Muscle layer of duodenum (tissue), 2 donors: Measurements from ENCODE around the gene DCDC2.
"Not testable (repeated sequence)": the region's sequence is repeated elsewhere in the genome, so short reads cannot be mapped to it uniquely, and the experiment has no call there.

Source experiments
- H3K27ac ChIP-seq: one replicate; pipeline ENCODE4 v1.7.0; 2013; ENCODE audit warnings: mild to moderate bottlenecking, low read length
- H3K27me3 ChIP-seq: one replicate; pipeline ENCODE4 v1.7.0; 2013; ENCODE audit warnings: low read depth, mild to moderate bottlenecking, control low read depth, low read length
- H3K36me3 ChIP-seq, 2 donors: one replicate each; pipeline ENCODE4 v1.7.0; 2013; ENCODE audit warnings: low read length in 2 of 2, control low read depth in 1 of 2, mild to moderate bottlenecking in 1 of 2; ENCODE audit not compliant: insufficient read depth in 2 of 2, control insufficient read depth in 1 of 2
- H3K4me1 ChIP-seq, 2 donors: one replicate each; pipeline ENCODE4 v1.7.0; 2013; ENCODE audit warnings: low read length in 2 of 2, mild to moderate bottlenecking in 2 of 2, control low read depth in 1 of 2, moderate library complexity in 1 of 2; ENCODE audit not compliant: insufficient read depth in 2 of 2, control insufficient read depth in 1 of 2
- H3K4me3 ChIP-seq, 2 donors: one replicate each; pipeline ENCODE4 v1.7.0; 2013; ENCODE audit warnings: low read length in 2 of 2, low read depth in 1 of 2, mild to moderate bottlenecking in 1 of 2
- H3K9me3 ChIP-seq, 2 donors: one replicate each; pipeline ENCODE4 v1.7.0; 2013; ENCODE audit warnings: low read length in 2 of 2, control low read depth in 1 of 2, mild to moderate bottlenecking in 1 of 2; ENCODE audit not compliant: control insufficient read depth in 1 of 2
- donor health status: healthy.

Gene DCDC2

DNA sequence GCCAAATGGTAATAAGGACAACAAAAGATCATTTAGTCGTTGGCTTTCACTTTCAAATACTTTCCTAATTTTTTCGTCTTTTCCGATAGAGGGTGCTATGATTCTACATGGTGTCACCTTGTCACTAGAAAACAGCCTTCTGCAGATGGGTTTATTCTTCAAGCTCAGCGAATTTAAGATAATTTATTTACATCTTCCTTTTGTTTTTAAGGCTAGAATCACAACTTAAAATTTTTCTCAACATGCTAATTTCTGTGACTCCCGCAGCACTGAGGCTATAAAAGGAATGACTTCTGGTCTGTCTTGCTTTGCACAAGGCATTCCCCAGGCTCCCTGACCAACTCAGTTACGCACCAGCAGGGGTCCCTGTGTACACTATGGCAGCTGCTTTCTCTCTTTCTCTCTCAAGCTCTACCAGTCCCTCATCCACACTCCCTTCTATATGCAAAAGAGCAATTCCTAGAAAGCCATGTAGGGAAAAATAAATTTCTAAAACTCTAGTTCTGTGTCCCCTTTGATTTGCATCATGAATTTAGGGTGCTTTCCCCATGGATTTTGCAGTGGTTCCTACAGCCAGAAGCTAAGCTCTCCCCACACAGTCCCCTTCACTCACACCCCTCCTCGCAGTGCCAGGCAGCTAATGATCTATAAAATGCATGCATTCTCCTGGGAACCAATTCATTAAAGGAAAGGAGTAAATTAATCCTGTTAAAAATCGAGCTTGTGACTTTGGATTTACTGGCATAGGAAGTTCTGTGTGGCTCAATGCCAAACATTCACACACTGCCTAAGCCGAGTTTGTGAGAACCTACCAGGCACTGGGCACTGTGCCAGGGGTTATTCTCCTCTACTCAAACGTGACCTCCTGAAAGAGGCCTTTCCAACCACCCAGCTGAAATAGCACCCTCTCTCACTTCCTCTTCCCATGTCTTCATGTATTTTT is 74.5 kb downstream of the DCDC2 start:
- Histone ChIP-seq H3K36me3 (no peaks in the 10 kb centered on the region), H3K27me3 (no peaks in the 10 kb centered on the region), H3K9me3 (no peaks in the 10 kb centered on the region), H3K4me3 (peak overlapping the region; percentile 30 to 37), H3K4me1 (peaks cover 8 to 9% of the 10 kb centered on the region in 2 donors), H3K27ac (no peak overlapping the region)

DNA sequence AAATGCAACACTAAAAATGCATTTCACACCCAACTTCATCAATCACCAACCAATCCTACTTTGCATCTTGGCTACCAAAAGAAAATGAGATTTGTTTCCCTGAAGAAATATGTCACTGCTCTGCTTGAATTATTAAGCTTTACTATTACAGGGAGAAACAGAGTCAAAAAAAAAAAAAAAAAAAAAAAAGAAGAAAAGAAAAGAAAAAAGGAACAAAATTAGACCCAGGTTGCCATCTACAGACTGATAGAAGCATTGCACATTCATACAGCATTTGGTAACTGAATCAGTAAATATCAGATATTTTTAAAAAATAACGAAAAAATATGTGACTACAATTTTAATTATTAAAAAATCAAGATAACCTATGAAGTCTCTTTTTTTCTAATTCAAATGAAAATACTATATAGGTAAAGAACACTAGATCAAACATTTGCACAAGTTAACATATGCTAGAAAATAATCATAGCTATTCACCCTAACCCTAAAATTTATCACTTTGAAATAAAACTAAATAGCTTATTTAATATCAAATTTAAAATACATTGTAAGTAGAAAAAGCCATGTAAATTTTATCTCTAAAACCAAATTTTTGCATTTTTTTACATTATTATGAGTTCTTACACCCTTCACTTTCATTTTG is 83.3 kb downstream of the DCDC2 start:
- H3K36me3 ChIP-seq: no peaks in the 10 kb centered on the region
- H3K9me3 ChIP-seq: no peaks in the 10 kb centered on the region
- no peak overlapping the region for H3K4me3 ChIP-seq
- H3K27me3 ChIP-seq: no peaks in the 10 kb centered on the region
- H3K4me1 ChIP-seq: no peaks in the 10 kb centered on the region
- no peak overlapping the region for H3K27ac ChIP-seq

- H3K27ac ChIP-seq: no peak overlapping the region
- H3K9me3 ChIP-seq: no peaks in the 10 kb centered on the region
- no peak overlapping the region for H3K4me3 ChIP-seq
- no peaks in the 10 kb centered on the region for H3K4me1 ChIP-seq
- no peaks in the 10 kb centered on the region for H3K36me3 ChIP-seq
- H3K27me3 ChIP-seq: no peaks in the 10 kb centered on the region
Measured at GRCh38 chr6:24273096-24273870, 84.6 kb downstream of the DCDC2 start.

- Histone ChIP-seq H3K27ac (no peak overlapping the region), H3K36me3 (no peaks in the 10 kb centered on the region), H3K9me3 (no peaks in the 10 kb centered on the region), H3K4me1 (no peaks in the 10 kb centered on the region), H3K27me3 (no peaks in the 10 kb centered on the region), H3K4me3 (no peak overlapping the region)
Measured at GRCh38 chr6:24272553-24272952, 85.3 kb downstream of the DCDC2 start.

DNA sequence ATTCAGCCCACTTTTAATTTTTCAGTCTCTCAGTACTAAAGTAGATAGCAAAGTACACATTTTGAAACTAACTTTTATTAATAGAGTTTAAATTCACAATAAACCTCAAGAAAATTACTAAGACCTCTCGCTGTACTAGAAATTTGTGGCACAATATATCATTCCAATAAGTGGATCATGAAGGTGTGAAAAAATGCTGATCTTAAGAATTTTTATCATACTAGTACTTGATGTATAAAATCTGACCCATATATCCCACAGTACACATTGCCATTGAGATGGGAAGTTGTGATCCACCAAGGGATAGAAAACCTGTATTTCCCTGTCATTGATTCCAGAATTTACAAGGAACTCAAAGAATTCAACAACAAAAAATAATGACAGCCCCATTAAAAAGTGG is 85.7 kb downstream of the DCDC2 start:
- H3K36me3 ChIP-seq: no peaks in the 10 kb centered on the region

GRCh38 chr6:24270011-24270410 is 87.8 kb downstream of the DCDC2 start:
- Histone ChIP-seq H3K27me3 (no peaks in the 10 kb centered on the region), H3K4me1 (no peaks in the 10 kb centered on the region), H3K36me3 (no peaks in the 10 kb centered on the region), H3K27ac (no peak overlapping the region), H3K9me3 (no peaks in the 10 kb centered on the region), H3K4me3 (no peak overlapping the region)

More for the DNA sequence above, 85.7 kb downstream of the DCDC2 start:
- H3K27ac ChIP-seq: no peak overlapping the region
- no peaks in the 10 kb centered on the region for H3K4me1 ChIP-seq
- H3K27me3 ChIP-seq: no peaks in the 10 kb centered on the region
- no peak overlapping the region for H3K4me3 ChIP-seq
- no peaks in the 10 kb centered on the region for H3K9me3 ChIP-seq

GRCh38 chr6:24258214-24258613 is 99.6 kb downstream of the DCDC2 start:
- not testable (repeated sequence) for H3K36me3 ChIP-seq, H3K27me3 ChIP-seq, H3K9me3 ChIP-seq, H3K27ac ChIP-seq, H3K4me1 ChIP-seq, H3K4me3 ChIP-seq

DNA sequence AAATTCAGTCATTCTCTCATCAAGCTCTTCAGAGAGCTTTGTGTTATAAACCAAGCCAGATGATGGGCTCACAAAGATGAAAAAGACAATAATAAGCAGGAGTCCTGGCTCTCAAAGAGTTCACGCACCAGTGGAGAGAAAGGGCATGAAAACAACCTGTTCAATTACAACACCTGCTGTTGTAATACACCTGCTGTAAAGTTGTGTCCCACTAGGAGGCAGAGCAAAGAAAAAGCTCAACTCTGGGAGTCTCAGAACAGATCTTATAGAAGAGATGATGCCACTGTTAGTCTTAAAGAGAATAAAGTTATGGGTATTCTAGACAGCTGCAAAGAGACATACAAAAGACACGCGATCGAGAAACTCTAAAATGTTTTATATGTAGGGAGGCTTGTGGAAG is 100.6 kb downstream of the DCDC2 start:
- Histone ChIP-seq H3K9me3 (peaks cover 0 to 3% of the 10 kb centered on the region in 2 donors), H3K27me3 (no peaks in the 10 kb centered on the region), H3K36me3 (no peaks in the 10 kb centered on the region)

DNA sequence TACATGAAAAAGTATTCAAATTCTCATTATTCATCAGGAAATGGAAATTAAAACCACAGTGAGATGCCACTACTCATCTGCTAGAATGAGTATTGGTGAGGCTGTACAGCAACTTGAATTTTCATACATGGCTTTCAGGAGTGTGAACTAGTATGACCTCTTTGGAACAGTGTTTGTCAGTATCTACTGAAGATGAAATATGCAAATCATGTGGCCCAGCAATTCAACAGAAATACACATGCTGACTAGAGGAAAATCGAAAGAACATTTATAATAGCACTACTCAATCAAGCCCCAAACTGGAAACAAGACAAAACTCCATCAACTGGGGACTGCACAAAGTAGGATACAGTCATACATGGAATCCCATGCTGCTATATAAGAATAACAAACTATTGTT is 102.2 kb downstream of the DCDC2 start:
- H3K9me3 ChIP-seq: peaks cover 0 to 4% of the 10 kb centered on the region in 2 donors
- H3K27ac ChIP-seq: no peak overlapping the region
- no peaks in the 10 kb centered on the region for H3K4me1 ChIP-seq

More for the DNA sequence above, 100.6 kb downstream of the DCDC2 start:
- Histone ChIP-seq H3K27ac (no peak overlapping the region), H3K4me3 (no peak overlapping the region), H3K4me1 (no peaks in the 10 kb centered on the region)

GRCh38 chr6:24253360-24253759 is 104.5 kb downstream of the DCDC2 start:
- Histone ChIP-seq H3K27me3 (no peaks in the 10 kb centered on the region), H3K36me3 (no peaks in the 10 kb centered on the region), H3K9me3 (peaks cover 0 to 4% of the 10 kb centered on the region in 2 donors), H3K27ac (no peak overlapping the region), H3K4me1 (no peaks in the 10 kb centered on the region), H3K4me3 (no peak overlapping the region)

More for the DNA sequence above, 102.2 kb downstream of the DCDC2 start:
- Histone ChIP-seq H3K4me3 (no peak overlapping the region), H3K27me3 (no peaks in the 10 kb centered on the region), H3K36me3 (no peaks in the 10 kb centered on the region)

GRCh38 chr6:24252280-24252679 is 105.6 kb downstream of the DCDC2 start:
- Histone ChIP-seq H3K4me3 (no peak overlapping the region), H3K27me3 (no peaks in the 10 kb centered on the region), H3K4me1 (no peaks in the 10 kb centered on the region), H3K9me3 (peaks cover 0 to 4% of the 10 kb centered on the region in 2 donors), H3K27ac (no peak overlapping the region), H3K36me3 (no peaks in the 10 kb centered on the region)
